Measurements from ENCODE around the gene PXDN.
"Not testable (repeated sequence)": the region's sequence is repeated elsewhere in the genome, so short reads cannot be mapped to it uniquely, and the experiment has no call there.

Gene PXDN

DNA sequence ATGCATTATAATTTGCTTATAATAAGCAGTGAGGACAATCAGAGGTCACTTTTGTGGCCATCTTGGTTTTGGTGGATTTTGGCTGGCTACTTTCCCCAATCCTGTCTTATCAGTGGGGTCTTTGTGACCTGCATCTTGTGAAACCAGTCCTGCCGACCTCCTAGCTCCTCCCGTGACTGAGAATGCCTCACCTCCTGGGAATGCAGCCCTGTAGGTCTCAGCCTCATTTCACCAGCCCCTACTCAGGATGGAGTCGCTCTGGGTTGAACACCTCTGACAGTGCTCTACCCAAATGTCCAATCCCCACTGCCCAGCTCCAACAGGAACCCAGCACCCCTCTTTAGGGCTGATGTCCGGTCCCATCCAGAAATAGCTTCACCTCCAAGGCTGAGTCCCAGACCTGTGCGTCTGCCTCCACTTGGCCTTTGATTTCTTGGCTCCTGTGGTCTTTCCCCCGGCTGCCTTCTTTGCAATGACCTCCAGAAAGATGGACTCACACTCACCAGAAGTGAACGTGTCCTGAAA is 31.3 kb upstream of the PXDN start:
- DNase-seq: no peak

DNA sequence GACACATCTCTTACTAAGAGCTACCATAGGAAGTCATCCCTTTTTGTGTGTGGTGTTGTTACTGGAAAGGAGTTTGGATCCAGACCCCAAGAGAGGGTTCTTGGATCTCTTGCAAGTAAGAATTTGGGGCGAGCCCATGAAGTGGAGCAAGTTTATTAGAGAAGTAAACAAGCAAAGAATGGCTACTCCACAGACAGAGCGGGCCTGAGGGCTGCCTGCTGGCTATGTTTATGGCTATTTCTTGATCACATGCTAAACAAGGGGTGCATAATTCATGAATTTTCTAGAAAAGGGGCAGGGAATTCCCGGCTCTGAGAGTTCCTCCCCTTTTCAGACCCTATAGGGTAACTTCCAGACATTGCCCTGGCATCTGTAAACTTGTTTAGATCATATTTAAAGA is 30.6 kb upstream of the PXDN start:
- no peak for DNase-seq

DNA sequence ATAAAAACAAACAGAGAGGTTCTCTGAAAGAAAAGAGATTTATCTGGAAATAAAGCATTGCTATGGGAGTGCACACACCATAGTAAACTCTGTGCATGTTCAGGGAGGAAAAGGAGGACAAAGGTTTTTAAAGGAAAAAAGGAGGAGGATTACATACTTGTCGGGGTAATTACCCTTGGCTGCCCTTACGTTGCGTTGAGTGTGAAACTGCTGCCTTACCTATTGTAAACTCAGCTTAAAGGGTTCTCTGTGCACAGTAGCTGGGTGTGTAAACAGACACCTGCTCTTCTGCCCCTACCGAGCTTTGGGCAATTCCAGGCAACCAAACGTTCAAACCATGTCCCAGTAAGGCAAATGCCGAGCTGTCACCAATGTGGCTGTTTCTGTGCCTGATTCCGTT is 29.6 kb upstream of the PXDN start:
- DNase-seq: no peak

DNA sequence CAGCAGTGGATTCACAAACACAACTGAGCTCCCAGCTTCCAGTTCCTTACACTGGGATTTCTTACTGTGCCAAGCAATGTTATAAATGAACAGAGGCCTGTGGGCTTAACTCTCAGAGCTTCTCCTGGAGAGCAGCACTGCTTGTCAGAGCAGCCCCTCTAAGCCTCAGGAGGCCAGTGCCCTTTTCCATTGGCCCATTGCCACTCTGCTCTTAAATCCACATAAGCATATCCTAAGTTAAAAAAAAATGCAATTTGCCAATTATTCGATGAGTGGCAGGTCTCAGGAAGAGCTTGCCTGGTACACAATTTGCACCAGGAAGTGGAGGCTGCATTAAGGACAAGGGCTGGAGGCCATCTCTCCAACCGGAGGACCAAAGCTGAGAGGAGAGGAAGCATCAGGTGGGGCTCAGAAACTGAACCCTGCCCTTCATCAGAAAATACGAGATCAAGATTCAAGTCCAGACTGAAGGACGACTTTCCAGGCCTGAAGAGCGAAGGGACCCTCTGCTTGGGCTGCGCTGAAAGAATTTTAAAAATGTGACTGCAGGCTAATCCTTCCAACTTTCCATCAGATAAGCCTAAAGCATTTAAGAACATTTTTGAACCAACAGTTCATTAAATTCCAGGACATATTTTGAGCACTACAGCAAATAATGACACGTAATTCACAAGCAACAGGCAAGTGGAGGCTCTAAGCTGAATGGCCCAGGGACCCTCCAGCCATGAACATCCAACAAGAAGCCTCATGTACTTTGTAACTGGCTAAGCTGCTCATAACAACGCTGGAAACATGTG is 28.4 kb upstream of the PXDN start:
- no peak for DNase-seq

DNA sequence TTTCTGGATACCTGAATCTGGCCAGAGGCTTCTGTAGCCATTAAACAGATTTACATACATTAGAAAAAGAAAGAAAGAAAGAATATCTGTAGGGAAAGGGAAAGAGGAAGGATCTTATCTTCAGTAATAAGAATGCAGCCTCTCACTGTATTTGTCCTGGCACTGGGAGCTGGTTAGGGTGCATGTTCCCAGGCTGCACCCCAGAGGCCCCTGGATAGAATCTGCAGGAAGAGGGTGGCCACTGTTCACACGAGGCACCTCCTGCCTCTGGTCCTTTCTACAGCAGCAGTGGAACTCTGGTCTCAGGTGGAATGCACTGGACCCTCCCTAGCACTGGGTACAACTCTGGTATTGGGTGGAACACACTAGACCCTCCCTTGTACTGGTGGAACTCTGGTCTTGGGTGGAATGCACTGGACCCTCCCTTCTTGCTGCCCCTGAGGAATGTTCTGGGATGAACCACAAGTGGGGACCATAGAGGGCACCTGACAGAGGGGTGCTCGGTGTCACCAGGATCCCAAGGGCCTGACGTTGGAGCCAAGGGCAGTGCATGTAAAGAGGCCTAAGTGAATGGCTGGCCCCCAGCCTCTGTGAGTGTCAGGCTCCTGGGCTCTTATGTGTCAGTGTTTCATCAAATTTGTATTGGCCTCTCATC is 27.4 kb upstream of the PXDN start:
- no peak for DNase-seq

DNA sequence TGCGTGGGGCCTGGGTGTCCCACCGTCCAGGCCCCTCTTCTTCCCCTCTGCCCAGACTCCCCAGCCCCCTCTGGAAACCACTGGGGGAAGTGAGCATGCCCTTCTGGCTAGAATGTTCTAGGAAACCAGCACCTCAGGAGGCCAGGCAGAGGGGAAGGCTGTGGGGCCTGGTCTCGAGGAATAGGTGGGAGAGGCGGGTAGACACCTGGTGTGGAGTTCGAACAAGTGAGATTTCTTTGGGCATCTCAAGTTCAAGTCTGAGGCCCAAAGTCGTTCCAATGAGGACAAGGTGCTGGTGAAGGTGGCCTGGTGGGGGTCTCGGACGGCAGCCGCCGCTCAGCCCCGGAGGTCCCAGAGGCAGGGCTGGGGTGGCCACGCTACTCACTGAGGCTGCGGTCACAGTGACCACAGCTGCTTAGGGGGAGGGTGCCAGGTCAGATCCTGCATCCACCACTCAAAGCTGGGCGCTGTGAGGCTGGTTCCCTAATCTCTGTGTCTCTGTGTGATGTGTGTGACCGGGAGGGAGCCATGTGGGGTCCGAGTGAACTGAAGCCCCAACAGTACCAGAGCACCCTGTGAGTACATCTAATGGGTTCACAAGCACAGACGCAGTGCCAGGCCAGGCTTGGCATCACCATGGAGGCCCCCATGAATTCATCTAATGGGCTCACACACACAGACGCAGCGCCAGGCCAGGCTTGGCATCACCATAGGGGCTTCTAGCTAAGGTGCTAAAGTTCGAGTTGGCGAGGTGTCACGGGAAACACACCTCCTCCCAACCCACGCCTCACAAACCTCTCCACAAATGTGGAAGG is 26.5 kb upstream of the PXDN start:
- DNase-seq: no peak

DNA sequence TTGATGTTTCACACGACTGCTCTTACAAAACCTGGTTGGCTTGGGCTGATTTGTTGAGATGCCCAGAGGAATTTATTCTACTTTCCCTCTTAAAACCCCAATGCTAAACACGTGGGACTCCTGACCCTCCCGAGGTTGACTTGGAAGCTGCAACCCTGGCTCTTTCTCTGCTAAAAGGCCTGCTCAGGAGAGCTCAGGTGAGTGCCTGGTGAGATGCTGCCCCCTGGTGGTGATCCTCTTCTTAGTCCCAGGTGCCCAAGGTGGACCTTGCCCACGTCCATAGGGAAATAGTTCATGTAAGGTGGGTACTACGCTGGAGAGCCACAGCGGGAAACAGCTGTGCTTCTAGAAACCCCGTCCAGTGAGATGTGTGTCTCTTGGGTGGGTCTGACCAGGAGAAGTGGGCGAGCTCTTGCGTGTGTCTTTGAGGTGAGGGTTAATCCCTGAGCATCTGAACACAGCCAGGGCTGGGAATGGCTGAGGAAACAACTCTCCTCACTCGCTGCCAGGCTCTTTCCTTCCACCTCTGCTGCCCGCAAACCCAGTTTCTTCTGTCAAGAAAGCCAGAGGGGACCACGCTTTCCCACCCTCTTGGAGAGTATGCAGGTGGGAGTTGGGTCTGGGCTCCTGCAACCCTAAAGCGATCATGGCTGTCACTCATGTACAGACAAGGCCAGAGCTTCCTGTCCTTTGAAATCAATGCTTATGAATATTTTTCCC is 25.5 kb upstream of the PXDN start:
- DNase-seq: peak; percentile 57

DNA sequence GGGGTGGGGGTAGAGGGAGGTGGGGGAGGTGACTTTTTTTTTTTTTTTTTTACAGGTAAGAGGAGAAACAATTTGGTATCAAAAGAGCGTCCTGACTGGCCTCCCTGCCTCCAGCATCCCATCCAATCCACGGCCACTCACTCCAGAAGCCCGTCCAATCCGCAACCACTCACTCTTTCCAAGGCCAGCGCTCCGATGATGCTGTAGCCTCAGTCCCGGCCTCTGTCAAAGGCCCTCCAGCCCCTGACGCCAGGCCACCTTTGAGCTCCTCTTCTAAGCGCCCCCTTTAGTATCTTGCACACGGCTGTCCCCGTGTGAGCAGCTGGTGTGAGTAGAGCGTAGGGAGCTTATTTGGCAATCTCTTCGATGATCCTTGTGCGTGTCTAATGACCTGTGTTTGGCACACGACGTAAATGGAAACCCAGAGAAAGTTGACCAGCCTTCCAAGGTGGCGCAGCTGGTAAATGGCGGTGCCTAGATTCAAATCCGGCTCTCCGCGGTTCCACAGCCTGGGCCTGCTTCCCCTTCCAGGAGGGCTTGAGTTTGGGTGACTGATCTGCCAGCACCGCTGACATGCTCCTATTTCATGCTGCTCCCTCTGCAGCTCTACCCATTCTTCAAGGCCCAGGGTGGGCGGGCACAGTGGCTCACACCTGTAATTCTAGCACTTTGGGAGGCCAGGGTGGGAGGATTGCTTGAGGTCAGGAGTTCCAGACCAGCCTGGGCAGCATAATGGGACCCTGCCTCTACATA is 23.8 kb upstream of the PXDN start:
- DNase-seq: no peak

DNA sequence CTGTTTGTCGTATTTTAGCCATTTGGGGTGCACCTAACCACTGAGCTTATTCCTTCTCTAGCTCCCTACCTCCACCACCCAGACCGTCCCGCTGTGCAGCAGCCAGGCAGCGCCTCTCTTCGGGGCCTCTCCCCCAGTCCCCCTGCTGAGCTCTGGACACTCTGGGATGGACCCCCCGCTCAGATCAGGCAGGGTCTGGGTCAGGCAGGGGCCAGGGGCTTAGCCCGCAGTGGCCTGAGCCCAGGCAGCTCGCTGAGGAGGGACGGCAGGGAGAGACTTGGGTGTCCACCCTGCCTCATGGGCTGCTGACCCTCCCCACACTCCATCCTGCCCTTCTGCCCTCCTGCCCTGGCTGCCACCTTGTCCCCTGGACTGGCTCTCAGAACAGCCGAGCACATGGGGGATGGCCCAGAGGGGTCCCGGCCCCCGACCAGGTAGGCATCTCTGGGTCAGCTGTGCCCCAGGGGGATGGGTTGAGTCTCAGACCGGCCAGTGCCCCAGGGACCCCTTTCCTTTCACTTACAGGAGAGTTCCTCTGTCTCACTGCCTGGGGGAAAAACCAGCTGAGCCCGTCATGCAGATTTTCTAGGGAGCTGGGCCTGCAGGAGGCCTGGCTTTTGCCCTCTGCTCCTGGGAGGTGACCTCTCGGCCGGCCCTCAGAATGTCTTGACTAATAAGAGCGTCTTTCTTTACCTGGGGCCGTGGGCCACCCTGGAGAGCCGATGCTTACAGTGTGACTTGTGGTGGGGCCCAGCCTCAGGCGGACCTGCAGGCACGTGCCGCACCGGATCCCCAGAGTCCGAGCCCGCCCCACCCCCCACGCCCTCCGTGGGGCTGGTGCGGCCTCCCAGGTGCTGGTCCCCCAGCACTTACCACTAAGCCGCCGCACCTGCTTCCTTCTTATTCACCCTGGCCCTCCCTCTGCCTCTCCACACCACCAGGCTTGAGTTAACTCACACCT is 22.8 kb upstream of the PXDN start:
- DNase-seq: no peak

DNA sequence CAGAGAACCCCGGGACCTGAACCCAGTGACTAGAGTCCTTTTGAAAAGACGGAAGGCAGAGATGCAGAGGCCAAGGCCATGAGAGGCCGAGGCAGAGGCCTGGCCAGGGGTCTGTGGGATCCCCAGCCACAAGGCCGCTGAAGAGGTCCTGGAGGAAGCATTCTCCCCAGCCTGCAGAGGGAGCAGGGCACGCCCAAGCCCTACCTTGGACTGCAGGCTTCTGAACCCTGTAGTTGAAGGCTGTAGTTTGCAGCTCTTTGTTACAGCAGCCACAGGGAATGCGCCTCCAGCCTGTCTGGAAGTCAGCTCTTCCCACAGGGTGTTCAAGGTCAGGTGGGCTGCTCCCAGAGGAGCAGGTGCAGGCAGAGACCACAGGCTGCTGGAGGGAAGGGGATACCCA is 22.1 kb upstream of the PXDN start:
- DNase-seq: no peak

DNA sequence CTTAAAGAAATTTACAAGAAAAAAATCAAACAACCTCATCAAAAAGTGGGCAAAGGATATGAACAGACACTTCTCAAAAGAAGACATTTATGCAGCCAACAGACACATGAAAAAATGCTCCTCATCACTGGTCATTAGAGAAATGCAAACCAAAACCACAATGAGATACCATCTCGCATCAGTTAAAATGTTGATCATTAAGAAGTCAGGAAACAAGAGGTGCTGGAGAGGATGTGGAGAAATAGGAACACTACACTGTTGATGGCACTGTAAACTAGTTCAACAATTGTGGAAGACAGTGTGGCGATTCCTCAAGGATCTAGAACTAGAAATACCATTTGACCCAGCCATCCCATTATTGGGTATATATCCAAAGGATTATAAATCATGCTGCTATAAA is 20.9 kb upstream of the PXDN start:
- DNase-seq: not testable (repeated sequence)

DNA sequence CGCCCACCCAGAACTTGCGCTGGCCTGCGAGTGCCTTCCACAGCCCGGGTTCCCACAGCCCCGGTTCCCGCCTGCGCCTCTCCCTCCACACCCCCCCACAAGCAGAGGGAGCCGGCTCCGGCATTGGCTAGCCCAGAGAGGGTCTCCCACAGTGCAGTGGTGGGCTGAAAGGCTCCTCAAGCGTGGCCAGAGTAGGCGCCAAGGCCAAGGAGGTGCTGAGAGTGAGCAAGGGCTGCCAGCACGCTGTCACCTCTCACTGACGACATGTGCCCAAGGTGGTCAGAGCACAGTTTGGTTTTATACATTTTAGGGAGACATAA is 15.3 kb upstream of the PXDN start:
- DNase-seq: no peak

DNA sequence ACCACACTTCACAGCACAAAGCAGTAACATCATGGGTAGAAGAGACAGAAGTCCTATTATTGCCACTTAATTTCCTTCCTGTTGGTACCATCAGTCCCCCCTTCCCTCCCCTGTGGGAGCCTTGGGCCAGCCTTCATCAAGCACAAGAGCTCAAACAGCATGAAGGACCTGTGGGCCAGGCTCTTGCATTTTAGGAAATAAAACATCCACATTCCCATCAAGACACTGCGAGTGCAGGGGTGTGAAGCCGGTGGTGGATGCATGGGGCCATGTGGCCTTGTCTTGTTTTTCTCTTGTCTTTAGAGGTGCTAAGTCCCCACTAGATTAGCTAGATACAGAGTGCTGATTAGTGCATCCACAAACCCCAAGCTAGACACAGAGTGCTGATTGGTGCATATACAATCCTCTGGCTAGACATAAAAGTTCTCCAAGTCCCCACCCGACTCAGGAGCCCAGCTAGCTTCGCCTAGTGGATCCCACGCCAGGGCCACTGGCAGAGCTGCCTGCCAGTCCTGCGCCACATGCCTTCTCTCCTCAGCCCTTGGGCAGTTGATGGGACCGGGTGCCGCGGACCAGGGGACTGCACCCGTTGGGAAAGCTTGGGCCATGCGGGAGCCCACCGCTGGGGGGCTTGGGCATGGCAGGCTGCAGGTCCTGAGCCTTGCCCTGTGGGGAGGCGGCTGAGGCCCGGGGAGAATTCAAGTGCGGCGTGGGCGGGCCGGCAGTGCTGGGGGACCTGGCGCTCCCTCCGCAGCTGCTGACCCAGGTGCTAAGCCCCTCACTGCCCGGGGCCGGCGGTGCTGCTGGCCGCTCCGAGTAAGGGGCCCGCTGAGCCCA is 14.7 kb upstream of the PXDN start:
- DNase-seq: no peak

DNA sequence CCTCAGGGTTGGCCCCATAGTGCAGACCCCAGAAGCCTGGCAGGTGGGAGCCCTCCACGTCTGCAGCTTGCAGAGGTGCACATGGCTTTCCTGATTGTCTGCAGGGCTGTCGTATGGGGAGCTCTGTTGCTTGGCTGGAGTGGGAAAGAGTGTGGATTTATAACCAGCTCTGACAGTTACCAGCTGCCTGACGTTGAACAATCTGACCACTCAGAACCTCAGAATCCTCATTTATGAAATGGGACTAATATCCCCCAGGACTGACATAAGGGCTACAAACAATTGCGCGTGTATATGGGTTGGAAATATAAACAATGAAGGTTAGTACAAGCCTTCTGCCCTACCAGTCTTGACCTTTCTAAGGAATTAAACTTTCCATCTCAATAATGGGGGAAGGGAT is 13.9 kb upstream of the PXDN start:
- DNase-seq: no peak

DNA sequence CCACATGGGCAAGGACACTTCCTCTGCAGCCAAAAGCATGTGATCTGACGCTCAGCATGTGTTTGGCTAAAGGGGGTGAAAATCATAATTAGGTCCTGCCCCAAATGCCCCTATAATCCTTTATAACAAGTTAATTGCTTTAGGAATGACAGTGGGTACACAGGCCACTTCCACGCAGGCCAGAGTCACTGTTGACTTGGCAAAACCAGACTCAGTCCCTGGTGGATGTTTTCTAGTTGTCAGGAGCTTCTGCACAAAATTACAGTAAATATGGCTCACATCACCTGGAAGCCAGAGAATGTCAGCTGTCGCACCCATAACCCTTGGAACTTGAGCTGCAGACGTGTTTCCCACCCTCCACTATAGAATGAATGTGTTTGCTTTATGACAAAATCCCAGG is 13.3 kb upstream of the PXDN start:
- no peak for DNase-seq

DNA sequence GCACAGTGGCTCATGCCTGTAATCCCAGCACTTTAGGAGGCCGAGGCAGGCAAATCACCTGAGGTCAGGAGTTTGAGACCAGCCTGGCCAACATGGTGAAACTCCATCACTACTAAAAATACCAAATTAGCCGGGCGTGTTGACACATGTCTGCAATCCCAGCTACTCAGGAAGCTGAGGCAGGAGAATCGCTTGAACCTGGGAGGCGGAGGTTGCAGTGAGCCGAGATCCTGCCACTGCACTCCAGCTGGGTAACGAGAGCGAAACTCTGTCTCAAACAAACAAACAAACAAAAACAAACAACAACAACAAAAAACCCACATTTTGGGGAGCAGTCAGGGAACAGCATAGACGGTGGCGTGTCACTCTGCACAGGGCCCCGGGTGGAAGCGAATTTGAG is 12.8 kb upstream of the PXDN start:
- DNase-seq: not testable (repeated sequence)

DNA sequence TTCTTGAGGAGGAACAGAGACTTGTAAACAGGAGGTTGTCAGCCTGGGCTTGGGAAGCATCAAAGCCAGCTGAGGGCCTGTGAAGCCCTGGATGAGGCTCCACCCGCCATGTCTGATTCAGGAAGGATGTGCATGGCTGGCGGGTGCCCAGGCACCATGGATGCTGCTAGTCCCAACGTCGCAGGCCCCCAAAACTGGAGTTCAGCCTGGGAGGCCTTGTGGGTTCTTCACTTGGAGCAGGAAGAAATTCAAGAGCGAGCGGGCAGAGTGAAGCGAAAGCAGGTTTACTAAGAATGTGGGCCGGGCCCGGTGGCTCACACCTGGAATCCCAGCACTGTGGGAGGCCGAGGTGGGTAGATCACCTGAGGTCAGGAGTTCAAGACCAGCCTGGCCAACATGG is 12.1 kb upstream of the PXDN start:
- DNase-seq: no peak

DNA sequence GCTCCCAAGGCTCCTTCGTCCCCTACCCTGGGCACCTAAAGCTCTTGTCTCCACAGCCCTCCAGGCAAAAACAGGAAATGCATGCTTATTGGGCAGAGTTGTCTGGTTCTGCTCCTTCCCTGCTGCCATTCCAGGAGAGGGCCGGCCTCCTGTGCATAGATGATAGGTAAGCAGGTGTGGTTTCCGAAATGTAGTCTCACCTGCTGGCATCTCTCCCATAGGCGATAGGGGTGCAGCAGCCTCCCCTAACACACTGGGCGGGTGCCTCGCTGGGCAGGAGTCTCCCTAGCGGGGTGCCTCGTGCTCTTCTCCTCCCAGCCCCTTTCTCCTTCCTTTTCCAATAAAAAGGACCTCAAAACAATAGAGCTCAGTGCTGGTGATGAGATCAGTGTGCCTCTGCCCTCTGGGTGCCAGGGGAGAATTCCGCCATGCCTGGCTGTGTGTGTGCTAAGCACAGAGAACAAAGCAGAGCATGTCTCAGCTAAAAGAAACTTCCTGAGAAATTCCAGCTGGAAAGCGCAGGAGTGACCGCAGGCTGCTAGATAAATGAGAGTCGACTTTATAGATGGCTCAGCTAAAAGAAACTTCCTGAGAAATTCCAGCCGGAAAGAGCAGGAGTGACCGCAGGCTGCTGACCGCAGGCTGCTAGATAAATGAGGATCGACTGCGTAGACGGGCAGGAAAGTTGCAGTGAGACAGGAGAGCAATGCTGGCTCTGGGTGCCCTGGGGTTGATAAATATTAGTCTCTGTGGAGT is 11.3 kb upstream of the PXDN start:
- DNase-seq: no peak

DNA sequence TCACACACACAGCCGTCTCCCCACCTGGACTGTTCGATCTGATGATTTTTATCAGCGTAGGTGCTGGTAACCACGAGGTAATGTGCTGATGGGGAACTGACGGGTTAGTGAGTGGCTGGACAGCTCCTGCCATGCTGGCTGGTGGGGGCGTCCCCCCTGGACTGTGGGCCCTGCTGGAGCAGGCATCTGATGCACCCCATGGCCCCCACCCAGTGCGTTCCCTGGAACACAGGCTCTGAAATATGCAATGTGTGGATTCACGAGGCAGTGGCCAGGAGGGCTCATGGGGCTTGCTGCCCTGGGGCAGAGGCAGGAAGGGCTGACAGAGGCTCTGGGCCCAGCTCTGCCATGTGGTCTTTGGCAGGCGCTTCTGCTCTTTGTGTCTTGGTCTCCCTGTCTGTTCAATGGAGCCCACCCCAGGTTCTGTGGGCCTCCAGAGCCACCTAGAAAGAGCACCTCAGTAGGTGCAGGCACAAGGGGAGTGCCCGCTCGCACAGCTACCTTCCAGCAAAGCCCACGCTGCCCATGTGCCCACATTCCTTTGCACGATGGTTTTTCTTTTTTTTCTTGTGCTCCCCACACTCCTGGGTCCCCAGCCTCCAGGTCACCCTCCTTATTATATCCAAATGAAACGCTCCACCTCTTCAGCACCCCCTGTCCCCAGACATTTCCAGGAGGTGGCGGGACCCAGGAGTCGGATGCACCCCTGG is 10.3 kb upstream of the PXDN start:
- DNase-seq: no peak
